ENCODE data around the gene APCDD1L. TPM values are rescaled to one million over a fixed set of nuclear protein-coding genes. Genes with fewer than 3 reads are reported as not detected.

APCDD1L gene
- total RNA-seq, 1 donor, result 16.3 TPM

DNA sequence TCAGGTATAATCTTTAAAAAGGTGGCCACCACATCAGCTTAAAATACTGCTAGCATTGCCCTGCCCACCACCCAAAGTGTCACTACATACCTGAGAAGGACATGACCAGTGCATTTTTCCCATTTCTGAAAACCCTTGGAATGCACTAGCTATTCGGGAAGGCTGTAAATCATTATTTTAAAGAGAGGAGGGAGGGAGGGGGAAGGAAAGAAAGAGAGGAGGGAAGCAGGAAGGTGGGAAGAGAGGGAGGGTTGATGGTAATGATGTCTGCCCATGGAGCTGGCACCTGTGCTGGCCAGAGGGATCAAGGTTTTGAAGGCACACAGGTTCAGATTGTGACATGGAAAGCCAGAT lies 93.7 kb downstream of the APCDD1L start:
- Histone ChIP-seq H3K4me1 (ENCODE audit: insufficient read depth, low read length) (peaks cover 8% of the 10 kb centered on the region), H3K9me3 (ENCODE audit: low read depth, low read length) (no peaks in the 10 kb centered on the region), H3K27me3 (ENCODE audit: insufficient read depth, low read length) (no peaks in the 10 kb centered on the region), H3K4me3 (ENCODE audit: insufficient read depth, low read length) (no peak overlapping the region), H3K27ac (ENCODE audit: low read depth, low read length) (no peak overlapping the region), H3K36me3 (ENCODE audit: insufficient read depth, low read length) (peaks cover 16% of the 10 kb centered on the region), H3K4me2 (ENCODE audit: insufficient read depth, low read length) (no peak overlapping the region), H3K79me2 (ENCODE audit: insufficient read depth, low read length) (peaks cover 91% of the 10 kb centered on the region), H4K20me1 (ENCODE audit: insufficient read depth, low read length) (peaks cover 41% of the 10 kb centered on the region), H2AFZ (ENCODE audit: low read length) (no peak overlapping the region)
- TF ChIP-seq, protein P1, sequence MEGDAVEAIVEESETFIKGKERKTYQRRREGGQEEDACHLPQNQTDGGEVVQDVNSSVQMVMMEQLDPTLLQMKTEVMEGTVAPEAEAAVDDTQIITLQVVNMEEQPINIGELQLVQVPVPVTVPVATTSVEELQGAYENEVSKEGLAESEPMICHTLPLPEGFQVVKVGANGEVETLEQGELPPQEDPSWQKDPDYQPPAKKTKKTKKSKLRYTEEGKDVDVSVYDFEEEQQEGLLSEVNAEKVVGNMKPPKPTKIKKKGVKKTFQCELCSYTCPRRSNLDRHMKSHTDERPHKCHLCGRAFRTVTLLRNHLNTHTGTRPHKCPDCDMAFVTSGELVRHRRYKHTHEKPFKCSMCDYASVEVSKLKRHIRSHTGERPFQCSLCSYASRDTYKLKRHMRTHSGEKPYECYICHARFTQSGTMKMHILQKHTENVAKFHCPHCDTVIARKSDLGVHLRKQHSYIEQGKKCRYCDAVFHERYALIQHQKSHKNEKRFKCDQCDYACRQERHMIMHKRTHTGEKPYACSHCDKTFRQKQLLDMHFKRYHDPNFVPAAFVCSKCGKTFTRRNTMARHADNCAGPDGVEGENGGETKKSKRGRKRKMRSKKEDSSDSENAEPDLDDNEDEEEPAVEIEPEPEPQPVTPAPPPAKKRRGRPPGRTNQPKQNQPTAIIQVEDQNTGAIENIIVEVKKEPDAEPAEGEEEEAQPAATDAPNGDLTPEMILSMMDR (IDR thresholded peaks at IDR 0.05; ENCODE audit: extremely low read depth, low read depth, low read length), result no peak
- no peak for DNase-seq (ENCODE audit: insufficient read length, low spot score, missing footprints)

- no peaks in the 10 kb centered on the region for H3K9me3 ChIP-seq (ENCODE audit: low read depth, low read length)
- TF ChIP-seq, protein P1 (IDR thresholded peaks at IDR 0.05; ENCODE audit: extremely low read depth, low read depth, low read length), result no peak
- H3K27me3 ChIP-seq (ENCODE audit: insufficient read depth, low read length), result no peaks in the 10 kb centered on the region
- H3K36me3 ChIP-seq (ENCODE audit: insufficient read depth, low read length), result peaks cover 16% of the 10 kb centered on the region
- H3K27ac ChIP-seq (ENCODE audit: low read depth, low read length), result no peak overlapping the region
- peaks cover 8% of the 10 kb centered on the region for H3K4me1 ChIP-seq (ENCODE audit: insufficient read depth, low read length)
- H3K79me2 ChIP-seq (ENCODE audit: insufficient read depth, low read length), result peaks cover 91% of the 10 kb centered on the region
- H2AFZ ChIP-seq (ENCODE audit: low read length), result no peak overlapping the region
- H3K4me2 ChIP-seq (ENCODE audit: insufficient read depth, low read length), result no peak overlapping the region
- peak; percentile 94 for DNase-seq (ENCODE audit: insufficient read length, low spot score, missing footprints)
- H4K20me1 ChIP-seq (ENCODE audit: insufficient read depth, low read length), result peaks cover 41% of the 10 kb centered on the region
- no peak overlapping the region for H3K4me3 ChIP-seq (ENCODE audit: insufficient read depth, low read length)
These were observed 94.3 kb downstream of the APCDD1L start for GRCh38 chr20:58420798-58421496.

GRCh38 chr20:58418949-58419748 lies 96.0 kb downstream of the APCDD1L start:
- TF ChIP-seq, protein P1 (IDR thresholded peaks at IDR 0.05; ENCODE audit: extremely low read depth, low read depth, low read length), result no peak
- Histone ChIP-seq H3K79me2 (ENCODE audit: insufficient read depth, low read length) (peaks cover 86% of the 10 kb centered on the region), H3K4me3 (ENCODE audit: insufficient read depth, low read length) (no peak overlapping the region), H3K9me3 (ENCODE audit: low read depth, low read length) (no peaks in the 10 kb centered on the region), H3K4me1 (ENCODE audit: insufficient read depth, low read length) (peaks cover 8% of the 10 kb centered on the region), H4K20me1 (ENCODE audit: insufficient read depth, low read length) (peaks cover 34% of the 10 kb centered on the region), H2AFZ (ENCODE audit: low read length) (no peak overlapping the region), H3K27me3 (ENCODE audit: insufficient read depth, low read length) (no peaks in the 10 kb centered on the region), H3K4me2 (ENCODE audit: insufficient read depth, low read length) (no peak overlapping the region), H3K27ac (ENCODE audit: low read depth, low read length) (no peak overlapping the region), H3K36me3 (ENCODE audit: insufficient read depth, low read length) (peaks cover 16% of the 10 kb centered on the region)
- DNase-seq (ENCODE audit: insufficient read length, low spot score, missing footprints), result no peak

DNA sequence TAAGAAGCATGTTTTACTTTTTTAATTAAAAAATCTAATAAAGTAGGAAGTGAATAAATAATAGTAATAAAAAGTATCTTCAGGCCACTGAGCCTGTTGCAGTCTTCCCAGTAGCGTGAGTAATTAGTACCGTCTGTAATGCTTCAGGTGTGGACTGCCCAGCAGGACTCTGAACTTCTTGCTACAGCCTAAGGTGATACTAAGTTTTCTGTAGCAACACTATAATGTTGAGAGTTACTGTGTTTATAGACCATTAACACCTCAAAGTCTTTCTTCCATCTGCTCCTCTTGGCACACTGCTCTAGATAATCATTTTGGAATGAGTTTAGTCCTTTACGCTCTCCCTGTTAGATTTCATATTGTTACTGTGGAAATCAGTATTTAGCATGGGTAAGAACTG lies 97.8 kb downstream of the APCDD1L start:
- no peak overlapping the region for H2AFZ ChIP-seq (ENCODE audit: low read length)
- H3K36me3 ChIP-seq (ENCODE audit: insufficient read depth, low read length), result peaks cover 16% of the 10 kb centered on the region
- no peak for DNase-seq (ENCODE audit: insufficient read length, low spot score, missing footprints)
- H3K4me2 ChIP-seq (ENCODE audit: insufficient read depth, low read length), result no peak overlapping the region
- TF ChIP-seq, protein P1 (IDR thresholded peaks at IDR 0.05; ENCODE audit: extremely low read depth, low read depth, low read length), result no peak
- H3K4me3 ChIP-seq (ENCODE audit: insufficient read depth, low read length), result no peak overlapping the region
- peaks cover 8% of the 10 kb centered on the region for H3K4me1 ChIP-seq (ENCODE audit: insufficient read depth, low read length)
- no peaks in the 10 kb centered on the region for H3K9me3 ChIP-seq (ENCODE audit: low read depth, low read length)
- H3K27ac ChIP-seq (ENCODE audit: low read depth, low read length), result no peak overlapping the region
- peaks cover 76% of the 10 kb centered on the region for H3K79me2 ChIP-seq (ENCODE audit: insufficient read depth, low read length)
- H3K27me3 ChIP-seq (ENCODE audit: insufficient read depth, low read length), result no peaks in the 10 kb centered on the region
- peaks cover 34% of the 10 kb centered on the region for H4K20me1 ChIP-seq (ENCODE audit: insufficient read depth, low read length)

All from osteoblast (primary cell).